GM18873 (cell line): ENCODE data around the gene GRIFIN.
"Not testable (repeated sequence)": the region's sequence is repeated elsewhere in the genome, so short reads cannot be mapped to it uniquely, and the experiment has no call there.

Experiments used
- ATAC-seq: cut with Tn5 transposase; IDR thresholded peaks from one replicate; pipeline ENCODE4 v1.9.1; 2021; ENCODE audit warnings: mild to moderate bottlenecking, moderate library complexity, moderate number of reproducible peaks; ENCODE audit not compliant: unreplicated experiment, low FRiP score

GRIFIN gene

DNA sequence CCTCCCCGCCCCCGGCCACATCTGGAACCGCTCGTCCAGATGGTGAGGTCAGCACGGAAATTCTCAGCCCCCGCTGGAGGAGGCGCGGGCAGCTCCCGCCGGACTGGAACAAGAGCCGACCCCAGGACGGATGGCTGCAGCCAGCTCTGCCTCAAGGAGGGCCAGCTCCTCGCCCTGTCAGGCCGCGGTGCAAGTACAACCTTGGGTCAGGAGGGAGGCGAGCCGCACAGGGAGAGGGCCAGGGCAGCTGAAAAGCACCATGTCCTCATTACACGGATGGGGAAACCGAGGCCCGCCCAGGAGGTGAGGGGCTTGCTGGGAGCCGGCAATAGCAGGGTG lies 3.8 kb upstream of the GRIFIN start:
- no peak for ATAC-seq

DNA sequence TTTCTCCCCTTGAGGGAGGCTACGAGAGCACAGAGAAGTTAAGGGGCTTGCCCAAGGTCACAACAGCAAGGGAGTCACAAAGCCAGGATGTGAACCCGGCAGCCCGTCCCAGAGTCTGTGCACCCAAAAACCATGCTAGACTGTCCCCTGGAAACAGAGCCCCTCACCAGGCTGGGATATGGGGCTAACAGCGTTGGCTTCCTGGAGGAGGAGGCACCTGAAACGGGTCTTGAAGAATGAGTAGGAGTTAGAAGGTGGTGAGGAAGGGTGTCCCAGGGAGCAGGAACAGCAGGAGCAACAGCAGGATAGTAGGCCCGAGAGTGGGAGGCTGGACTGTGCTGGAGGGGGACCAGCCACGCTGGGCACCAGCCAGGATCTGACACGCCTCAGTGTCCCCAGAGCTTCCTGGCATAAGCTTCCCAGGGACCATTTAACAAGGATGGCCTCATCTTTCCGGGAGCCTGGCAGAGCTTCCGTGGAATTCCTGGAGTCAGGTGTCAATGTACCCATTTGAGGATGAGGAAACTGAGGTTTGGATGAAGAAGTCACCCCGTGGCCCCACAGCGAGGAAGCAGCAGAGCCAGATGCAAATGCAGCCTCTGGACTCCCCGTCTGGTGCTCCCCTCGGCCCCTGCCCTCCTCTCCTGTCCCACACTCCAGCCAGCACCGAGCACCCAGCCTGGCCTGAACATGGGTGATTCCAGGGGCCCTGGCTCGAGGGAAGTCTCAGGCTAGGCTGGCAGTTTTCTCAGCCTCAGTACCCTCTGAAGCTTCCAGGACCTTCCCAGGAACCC lies 3.3 kb upstream of the GRIFIN start:
- ATAC-seq, result no peak

DNA sequence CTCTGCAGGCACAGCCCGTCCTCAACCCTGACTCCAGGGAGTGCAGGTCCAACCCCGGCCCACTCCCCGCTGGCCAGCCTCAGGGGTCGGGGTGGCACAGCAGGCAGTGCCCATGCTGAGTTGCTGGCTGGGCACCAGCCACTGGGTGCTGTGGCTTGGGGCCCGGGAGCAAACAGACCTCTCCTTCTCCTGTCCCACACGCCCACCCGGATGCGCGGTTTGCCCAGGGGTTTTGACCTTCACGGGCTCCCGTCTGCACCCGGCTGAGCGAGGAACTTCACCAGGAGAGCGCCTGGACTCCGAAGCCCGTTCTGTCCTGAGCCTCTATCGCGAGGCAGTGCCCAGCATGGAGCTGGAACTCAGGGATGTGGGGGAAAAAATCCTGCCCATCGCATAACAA lies 2.6 kb upstream of the GRIFIN start:
- ATAC-seq, result no peak

DNA sequence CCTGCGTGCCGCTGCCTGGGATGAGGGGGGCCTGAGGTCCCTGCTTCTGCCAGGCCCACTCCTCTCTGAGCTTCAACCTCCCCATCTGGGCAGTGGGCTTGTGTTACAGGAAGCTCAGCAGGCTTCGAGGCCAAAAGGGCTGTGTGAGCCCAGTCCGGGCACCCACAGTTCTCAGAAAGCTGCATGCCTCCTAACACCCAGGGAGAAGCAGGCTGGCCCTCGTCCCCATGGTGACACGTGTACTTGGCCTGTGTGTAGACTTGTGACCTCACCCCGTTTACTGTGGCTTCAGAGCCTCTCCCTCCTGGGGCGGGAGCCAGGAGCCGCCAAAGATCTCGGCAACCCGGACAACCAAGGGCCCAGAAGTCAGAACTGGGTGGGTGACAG lies 2.2 kb upstream of the GRIFIN start:
- no peak for ATAC-seq

DNA sequence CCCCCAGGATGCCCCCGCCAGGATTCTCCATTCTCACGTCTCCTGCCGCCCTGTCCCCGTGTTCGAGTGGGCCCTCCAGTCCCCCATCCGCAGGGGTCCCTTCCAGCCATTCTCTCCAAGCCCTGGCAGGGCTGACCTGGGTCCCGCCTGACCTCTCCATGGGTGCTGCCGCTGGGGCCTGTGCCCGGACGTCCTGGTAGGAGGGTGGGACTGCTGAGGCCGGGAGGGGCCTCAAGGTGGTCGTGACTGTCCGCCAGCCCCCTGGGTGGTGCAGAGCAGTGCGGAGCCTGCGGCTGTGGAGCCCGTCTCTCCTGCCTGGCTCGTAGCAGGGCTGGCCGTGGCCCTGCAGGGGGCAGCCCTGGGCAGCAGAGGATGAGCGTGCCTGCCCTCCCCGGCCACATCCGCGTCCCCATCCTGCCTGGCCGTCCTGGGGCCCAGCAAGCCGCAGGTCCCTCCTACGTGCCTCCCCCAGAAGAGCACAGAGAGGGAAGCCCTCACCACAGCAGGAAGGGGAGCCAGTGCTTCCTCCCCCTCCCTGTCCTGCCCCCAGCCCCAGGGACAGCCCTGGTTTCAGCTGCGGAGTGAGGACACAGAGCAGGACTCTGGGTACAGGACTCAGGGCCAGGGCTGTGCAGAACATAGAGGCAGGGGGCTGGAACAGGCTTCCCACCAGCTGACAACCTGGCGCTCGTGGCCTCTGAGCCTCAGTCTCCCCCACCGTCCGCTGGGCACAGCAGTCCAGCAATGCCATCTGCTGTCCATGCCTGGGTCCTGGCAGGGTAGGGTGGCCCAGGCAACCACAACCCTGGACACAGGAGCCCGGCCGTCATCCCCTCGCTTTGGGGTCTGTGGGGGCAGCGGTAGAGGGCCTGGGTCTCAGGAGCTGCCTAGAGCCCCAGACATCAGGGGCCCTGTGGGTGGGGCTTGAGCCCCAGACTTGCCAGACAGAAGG lies 1.5 kb upstream of the GRIFIN start:
- no peak for ATAC-seq

DNA sequence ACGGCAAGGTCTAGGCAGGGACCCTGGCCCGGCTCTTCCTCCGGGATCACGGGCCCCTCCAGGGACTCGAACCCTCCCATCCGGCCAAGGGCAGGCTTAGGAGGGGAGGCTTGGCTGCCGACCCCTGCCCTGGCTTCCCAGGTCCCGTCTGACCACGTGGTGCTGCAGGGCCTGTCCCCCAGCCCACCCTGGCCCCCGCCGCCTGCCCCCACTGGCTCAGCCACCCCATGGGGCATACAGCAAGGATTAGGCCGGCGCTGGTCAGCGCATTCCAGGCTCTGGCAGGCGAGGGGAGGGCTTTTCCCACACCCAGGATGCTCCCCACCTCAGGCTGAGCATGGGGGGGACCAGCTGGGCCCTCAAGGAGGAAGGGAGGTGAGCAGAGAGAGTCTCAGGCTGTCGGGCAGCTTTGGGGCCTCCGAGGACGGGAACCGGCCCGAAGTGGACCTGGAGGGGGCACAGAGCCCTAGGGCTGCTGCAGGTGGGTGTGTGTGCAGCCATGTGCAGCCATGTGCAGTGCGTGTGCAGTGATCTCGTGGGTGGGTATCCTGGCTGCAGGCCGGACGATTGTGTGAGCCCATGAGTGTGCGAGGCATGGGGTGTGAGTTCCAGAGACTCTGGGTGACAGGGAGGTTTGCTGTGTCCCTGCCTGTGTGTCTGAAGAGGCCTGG lies 713 bp upstream of the GRIFIN start:
- ATAC-seq, result no peak

DNA sequence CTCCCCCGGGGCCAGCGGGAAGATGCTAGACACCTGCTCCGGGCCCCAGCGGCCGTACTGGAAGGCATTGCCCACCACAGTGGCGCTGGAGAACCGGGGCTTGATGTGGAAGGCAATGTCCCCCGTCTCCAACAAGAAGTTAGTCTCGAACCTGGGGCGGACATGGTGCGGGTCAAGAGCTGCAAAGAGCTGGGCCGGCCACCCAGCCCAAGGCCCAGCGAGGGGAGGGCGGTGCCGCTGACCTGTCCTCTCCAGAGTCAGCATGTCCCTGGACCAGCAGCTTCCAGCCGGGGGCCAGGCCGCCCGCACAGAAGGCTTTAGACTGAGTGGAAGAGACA lies 551 bp downstream of the GRIFIN start:
- ATAC-seq, result no peak

DNA sequence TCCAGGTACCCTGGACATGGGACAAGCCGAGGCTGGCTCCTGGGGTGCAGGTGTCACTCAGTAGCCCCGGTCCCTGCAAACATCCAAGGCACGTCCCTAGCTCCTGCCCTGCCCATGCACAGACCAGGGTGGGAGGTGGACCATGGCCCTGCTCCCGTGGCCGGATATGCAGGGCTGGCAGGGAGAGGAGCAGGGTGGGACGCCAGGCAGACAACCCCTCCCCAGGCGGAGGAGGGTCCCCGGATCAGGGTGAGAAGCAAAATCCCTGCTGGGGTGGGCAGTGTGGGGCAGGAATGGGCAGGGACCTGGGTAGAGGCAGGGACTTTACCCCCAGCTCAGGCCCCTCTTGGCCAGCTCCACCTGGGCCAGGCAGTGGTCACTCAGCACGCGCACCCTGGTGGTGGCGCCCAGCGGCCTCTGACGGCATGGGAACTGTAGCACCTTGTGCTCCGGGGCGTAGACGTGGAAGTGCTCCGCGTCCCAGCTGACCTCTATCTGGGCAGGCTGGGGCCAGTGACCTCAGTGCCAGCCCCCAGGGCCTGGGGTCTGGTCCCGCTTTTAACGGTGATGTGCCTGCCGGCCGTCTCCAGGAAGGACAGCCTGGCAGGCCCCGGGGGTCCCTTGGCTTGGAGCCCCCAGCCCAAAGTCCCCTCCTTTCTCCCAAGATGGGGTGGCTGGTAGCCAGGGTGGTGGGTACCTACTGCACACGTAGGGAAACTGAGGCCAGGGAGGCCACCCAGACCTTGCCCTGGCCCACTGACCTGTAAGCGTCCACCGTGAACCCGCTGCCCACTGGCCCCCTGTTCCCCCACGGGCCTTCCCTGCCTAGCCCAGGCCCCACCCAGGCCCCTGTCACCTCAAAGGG lies 1.2 kb downstream of the GRIFIN start:
- no peak for ATAC-seq

DNA sequence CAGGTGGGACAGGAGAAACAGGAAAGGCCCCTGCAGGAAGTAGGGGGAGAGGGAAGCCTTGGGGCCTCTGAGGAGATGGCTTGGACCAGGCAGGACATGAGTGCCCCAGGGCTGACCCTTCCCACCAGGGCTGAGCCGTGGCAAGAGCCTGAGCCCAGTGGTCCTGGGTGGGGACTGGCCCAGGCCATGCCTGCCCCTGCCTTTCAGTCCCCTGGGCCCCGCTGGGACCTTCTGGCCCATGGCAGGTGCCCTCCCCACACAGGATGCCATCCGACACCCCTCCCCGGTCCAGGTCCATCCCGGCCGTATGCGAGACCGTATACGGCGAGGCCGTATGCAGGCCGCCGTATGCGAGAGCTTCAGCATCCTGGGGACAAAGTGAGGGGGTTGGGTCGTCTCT lies 2.0 kb downstream of the GRIFIN start:
- no peak for ATAC-seq

DNA sequence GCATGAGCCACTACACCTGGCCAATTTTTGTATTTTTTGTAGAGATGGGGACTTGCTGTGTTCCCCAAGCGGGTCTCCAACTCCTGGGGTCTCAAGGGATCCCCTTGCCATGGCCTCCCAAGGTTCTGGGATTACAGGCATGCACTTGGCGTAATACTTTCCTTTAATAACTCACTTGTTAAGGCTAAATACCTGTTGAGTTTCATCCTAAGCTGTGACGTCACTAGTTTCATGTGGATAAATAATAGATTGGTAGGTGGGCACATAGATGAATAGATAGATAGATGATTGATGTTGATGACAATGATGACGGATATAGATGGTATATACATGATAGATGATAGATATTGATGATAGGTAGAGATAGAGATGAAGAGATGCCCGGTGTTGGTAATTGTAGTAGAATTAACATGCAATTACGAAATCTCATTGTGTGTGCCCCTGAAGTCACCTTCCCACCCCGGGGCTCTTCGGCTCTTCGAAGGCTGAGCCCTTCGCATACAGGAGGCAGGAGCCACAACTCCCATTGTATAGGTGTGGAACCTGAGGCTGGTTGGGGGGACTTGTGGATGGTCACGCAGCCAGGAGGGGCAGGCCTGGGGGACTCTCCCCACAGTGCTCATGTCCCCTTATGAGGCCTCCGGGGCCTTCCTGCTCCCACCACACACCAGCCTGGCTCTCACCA lies 2.6 kb downstream of the GRIFIN start:
- ATAC-seq, result no peak

DNA sequence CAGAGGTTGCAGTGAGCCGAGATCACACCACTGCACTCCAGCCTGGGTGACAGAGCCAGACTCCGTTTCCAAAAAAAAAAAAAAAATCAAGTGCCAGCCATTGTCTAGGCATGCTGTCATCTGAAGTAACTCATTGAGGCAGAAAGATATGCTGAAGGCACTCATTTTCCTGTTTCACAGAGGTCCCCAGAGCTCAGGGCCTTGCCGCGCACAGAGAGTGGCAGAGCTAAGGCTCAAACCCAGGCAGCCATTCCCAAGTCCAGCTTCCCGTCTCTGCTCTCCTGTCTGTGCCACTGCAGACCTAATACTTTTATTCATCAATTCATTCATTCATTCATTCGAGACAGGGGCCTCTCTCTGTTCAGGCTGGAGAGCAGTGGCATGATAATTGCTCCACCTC lies 3.5 kb downstream of the GRIFIN start:
- ATAC-seq, result no peak

DNA sequence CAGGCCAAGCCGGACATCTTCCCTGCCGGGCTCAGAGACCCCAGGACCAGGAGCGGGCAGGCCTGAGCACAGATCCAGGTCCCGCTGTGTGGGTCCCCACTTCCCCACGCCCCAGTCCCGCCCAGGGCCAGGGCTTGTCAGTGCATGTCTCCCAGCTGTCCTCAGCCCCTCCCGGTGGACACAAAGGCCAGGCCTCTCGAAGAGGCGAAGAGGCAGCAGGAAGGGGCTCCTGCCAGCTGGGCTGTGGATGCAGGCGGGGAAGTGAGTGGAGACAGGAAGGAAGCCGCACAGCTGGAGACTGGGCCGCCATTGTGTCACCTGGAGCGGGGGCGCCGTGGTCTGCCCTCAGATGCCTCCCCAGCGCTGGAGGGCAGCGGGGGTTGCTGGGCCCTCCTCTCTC lies 4.8 kb downstream of the GRIFIN start:
- no peak for ATAC-seq

DNA sequence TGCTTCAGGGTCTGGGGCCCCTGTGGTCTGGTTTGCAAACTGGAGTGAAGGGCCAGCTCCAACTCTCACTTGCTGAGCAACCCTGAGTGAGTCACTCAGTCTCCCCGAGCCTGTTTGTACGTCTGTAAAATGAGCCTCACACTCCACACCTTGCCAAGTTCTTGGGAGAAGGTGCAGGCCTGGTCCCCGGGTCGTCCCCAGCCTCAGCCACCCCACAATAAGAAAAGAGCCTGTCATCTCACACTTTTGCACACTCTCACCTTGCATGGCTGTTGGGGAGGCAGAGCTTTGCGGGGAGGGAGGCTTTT lies 5.2 kb downstream of the GRIFIN start:
- no peak for ATAC-seq

DNA sequence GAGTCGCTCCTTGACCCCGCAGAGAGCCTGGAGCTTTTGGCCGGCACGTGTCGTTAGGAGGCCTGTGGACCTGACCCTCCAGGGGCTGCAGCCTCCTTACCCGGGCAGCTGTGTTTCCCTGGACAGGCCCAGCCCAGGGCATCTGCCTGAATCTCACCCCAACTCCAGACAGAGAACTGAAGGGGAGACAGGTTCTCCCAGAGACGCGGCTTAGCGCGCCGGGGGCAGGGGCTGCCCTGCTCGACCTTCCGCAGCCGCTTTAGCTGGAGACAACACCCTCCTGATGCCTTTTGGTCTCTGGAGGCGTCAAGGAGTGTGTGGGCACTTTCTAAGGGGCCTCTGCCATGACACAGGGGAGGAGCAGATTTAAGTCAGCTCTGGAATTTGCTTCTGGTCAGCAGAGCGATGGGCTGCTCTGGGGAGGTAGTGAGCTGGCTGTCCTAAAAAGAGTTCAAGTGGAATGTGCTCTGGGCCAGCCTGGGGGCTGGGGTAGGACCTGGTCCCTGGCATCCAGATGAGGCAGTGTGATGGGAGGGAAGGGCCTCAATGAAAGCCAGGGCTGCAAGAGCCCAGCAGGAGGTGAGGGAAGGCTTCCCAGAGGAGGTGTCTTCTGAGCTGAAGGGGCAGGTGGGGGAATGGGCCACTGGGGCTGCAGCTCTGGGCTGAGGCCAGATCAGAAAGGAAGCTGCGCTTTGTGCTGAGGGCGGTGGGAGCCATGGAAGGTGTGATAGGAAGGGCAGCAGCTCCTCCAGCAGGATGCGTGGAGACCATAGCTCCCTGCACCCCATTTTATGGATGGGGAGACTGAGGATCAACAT lies 5.8 kb downstream of the GRIFIN start:
- ATAC-seq, result no peak

DNA sequence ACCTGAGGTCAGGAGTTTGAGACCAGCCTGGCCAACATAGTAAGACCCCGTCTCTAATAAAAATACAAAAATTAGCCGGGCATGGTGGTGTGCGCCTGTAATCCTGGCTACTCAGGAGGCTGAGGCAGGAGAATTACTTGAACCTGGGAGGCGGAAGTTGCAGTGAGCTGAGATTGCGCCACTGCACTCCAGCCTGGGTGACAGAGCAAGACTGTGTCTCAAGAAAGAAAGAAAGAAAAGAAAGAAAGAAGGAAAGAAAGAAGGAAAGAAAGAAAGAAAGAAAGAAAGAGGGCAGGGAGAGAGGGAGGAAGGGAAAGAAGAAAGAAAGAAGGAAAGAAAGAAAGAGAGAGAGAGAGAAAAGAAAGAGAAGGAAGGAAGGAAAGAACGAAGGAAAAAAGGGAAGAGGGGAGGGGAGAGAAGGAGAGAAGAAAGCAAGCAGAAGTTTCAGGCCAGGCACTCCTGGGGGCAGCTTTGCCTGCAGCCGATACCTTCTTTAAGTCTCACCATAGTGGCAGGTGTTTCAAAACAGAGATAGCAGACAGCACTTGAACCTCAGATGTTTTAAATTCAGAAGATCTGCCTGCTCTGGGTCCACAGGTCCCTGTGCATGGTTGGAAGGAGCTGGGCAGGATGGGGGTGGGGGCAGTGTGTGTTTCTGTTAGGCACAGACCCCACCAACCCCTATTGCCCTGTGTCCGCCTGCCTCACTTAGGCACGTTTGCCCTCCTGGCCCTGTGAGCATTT lies 6.6 kb downstream of the GRIFIN start:
- ATAC-seq, result not testable (repeated sequence)

DNA sequence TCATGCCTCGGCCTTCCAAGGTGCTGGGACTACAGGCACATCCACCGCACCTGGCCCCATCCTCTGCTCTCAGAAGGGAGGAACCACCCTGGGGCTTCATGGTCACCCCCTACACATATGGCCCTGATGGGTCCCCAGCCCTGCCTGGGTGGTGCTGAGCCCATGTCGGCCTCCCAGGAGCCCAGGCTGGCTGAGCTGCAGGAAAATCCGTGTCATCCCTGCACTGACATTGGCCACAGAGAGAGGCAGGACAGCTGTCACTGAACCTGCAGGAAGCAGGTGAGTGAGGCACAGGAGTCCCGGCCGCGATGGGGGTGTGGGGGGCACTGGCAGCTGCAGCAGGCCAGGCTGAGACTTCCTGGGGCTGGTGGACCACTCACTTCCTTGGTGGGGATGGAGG lies 8.0 kb downstream of the GRIFIN start:
- no peak for ATAC-seq

DNA sequence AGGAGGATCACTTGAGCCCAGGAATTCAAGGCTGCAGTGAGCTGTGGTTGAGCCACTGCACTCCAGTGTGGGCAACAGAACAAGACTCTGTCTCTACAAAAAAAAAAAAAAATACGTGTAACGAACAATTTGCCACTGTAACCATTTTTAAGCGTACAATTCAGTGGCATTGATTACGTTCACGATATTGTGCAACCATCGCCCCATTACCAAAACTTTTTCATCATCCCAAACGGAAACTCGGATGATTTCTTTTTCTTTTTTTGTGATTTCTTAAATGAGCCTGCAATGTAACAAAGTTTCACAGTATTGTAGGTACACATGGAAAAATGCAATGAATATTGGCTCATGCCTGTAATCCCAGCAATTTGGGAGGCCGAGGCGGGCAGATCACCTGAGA lies 9.5 kb downstream of the GRIFIN start:
- ATAC-seq, result no peak

DNA sequence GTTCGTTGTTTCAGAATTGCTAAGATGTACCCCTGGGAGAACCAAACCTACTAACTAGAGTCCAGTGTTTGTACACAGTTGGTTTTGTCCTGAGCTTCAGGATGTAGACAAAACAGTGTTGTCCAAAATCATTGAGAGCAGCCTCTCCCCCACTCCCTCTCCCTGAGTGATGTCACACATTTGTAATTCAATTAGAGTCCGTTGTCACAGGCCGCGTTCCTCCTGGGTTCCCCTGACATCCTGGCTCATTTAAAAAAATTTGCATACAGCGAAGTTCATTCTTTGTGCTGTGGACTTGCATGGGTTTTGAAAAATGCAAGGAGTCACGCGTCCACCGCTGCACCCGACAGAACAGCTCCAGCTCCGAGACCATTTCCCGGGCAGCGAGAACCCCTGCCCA lies 10.3 kb downstream of the GRIFIN start:
- no peak for ATAC-seq

DNA sequence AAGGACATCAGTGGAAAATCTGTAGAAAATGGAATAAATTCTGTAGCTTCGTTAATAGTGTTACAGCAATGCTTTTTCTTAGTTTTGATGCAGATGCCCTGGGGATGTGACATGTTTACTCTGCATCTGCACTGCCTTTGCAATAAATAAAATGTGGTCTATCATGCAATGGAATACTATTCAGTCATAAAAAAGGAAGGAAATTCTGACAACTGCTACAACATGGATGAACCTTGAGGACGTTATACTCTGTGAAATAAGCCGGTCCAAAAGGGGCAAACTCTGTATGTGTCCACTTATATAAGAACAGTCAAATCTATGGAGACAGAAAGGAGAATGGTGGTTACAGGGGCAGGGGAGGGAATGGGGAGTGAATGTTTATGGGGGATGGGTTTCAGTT lies 13.5 kb downstream of the GRIFIN start:
- no peak for ATAC-seq
